Osteocyte (in vitro differentiated cells): ENCODE results near the gene CEBPB. TPM values are rescaled to one million over a fixed set of nuclear protein-coding genes. Genes with fewer than 3 reads are reported as not detected.

Experiments used
- DNase-seq: peaks from one replicate; pipeline ENCODE4 v3.0.0; 2021; ENCODE audit warnings: mixed read lengths; ENCODE audit not compliant: unreplicated experiment; ENCODE audit errors: extremely low spot score
- H3K27ac Mint-ChIP-seq: one replicate; pipeline ENCODE4 v1.8.0; 2021; ENCODE audit warnings: mild to moderate bottlenecking, mixed read lengths; ENCODE audit not compliant: unreplicated experiment
- H3K27me3 Mint-ChIP-seq: one replicate; pipeline ENCODE4 v1.8.0; 2021; ENCODE audit warnings: mixed read lengths; ENCODE audit not compliant: unreplicated experiment
- H3K36me3 Mint-ChIP-seq: one replicate; pipeline ENCODE4 v1.8.0; 2021; ENCODE audit warnings: mixed read lengths; ENCODE audit not compliant: unreplicated experiment
- H3K4me1 Mint-ChIP-seq: one replicate; pipeline ENCODE4 v1.8.0; 2021; ENCODE audit warnings: mixed read lengths; ENCODE audit not compliant: unreplicated experiment
- H3K4me3 Mint-ChIP-seq: one replicate; pipeline ENCODE4 v1.8.0; 2021; ENCODE audit warnings: mild to moderate bottlenecking, moderate library complexity, mixed read lengths; ENCODE audit not compliant: unreplicated experiment
- H3K9me3 Mint-ChIP-seq: one replicate; pipeline ENCODE4 v1.8.0; 2021; ENCODE audit warnings: mixed read lengths; ENCODE audit not compliant: unreplicated experiment
- total RNA-seq: library from RNA; stranded (reverse); gene quantifications from 2 replicates; pipeline ENCODE4 v1.2.1, GENCODE V29; 2021
- TF ChIP-seq, protein P1 (sequence below): fragments of 200-600 bp; sonication (generic); IDR thresholded peaks from 2 replicates; pipeline ENCODE4 v1.5.0; 2021; ENCODE audit warnings: antibody characterized with exemption, mild to moderate bottlenecking, moderate library complexity

CEBPB gene
- total RNA-seq, 1 donor from 2014 or later = 59.1 TPM

DNA sequence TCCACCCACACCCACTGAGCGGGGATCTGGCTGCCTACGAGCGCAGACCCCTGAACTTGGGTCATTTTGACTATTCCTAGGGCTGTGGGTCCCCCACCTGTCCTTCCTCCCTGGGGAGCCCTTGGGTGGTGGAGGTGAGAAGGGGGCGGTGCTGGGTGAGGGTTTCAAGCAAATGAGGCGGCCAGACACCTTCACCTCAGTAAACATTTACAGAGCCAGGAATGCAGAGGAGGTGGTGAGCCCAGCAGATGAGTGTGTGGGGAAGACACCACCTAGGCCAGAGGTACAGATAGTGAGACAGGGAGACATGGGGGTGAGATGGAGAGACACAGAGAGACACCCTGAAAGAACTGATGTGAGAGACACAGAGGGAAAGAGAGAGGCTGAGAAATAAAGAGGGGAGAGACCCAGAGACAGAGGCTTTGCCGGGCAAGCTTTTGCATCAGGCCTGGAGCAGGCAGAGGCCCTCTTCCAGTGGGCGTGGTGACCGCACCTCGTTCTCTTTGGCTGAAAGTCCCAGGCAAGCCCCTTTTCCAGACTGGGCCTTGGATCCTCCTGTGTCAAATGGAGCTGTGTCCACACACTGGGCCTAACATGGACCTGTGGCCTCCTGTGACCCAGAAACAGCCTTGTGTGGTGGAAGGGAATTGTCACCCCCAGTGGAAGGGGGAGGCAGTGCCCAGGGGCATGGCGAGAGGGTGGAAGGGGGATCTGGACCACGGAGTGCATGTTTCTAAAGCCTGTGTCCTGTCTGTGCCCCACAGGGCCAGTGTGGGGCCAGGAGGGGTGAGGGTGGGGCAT lies 29.7 kb downstream of the CEBPB start:
- Mint-ChIP-seq H3K36me3 (no peaks in the 10 kb centered on the region), H3K27me3 (peaks cover 3% of the 10 kb centered on the region), H3K9me3 (no peaks in the 10 kb centered on the region), H3K4me3 (no peak overlapping the region), H3K4me1 (peaks cover 11% of the 10 kb centered on the region), H3K27ac (no peak overlapping the region)
- TF ChIP-seq, protein P1, sequence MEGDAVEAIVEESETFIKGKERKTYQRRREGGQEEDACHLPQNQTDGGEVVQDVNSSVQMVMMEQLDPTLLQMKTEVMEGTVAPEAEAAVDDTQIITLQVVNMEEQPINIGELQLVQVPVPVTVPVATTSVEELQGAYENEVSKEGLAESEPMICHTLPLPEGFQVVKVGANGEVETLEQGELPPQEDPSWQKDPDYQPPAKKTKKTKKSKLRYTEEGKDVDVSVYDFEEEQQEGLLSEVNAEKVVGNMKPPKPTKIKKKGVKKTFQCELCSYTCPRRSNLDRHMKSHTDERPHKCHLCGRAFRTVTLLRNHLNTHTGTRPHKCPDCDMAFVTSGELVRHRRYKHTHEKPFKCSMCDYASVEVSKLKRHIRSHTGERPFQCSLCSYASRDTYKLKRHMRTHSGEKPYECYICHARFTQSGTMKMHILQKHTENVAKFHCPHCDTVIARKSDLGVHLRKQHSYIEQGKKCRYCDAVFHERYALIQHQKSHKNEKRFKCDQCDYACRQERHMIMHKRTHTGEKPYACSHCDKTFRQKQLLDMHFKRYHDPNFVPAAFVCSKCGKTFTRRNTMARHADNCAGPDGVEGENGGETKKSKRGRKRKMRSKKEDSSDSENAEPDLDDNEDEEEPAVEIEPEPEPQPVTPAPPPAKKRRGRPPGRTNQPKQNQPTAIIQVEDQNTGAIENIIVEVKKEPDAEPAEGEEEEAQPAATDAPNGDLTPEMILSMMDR = no peak
- no peak for DNase-seq

DNA sequence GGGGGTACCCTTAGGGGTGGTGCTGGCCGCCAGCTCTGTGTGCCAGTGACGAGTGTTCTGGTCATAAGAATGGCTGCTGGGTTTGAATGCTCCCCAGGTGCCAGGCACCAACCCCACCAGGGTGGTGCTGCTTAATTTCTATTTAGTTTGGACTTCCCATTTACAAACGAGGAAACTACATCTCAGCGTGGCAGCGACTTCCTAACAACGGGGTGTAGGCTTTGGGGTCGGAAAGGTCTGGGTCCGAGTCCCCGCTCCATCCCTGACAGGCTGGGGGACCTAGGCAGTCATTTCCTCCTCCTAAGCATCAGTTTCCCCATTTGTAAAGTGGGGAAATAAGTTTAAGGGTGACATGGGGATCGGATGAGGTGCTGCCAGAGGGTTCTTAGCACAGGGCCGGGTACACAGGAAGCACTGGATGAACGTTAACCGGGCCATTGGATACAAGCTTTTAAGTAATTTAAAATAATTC lies 30.3 kb downstream of the CEBPB start:
- no peak overlapping the region for H3K27ac Mint-ChIP-seq
- DNase-seq = no peak
- no peaks in the 10 kb centered on the region for H3K36me3 Mint-ChIP-seq
- no peaks in the 10 kb centered on the region for H3K27me3 Mint-ChIP-seq
- H3K4me3 Mint-ChIP-seq = no peak overlapping the region
- H3K4me1 Mint-ChIP-seq = peaks cover 11% of the 10 kb centered on the region
- TF ChIP-seq, protein P1 = no peak
- no peaks in the 10 kb centered on the region for H3K9me3 Mint-ChIP-seq

DNA sequence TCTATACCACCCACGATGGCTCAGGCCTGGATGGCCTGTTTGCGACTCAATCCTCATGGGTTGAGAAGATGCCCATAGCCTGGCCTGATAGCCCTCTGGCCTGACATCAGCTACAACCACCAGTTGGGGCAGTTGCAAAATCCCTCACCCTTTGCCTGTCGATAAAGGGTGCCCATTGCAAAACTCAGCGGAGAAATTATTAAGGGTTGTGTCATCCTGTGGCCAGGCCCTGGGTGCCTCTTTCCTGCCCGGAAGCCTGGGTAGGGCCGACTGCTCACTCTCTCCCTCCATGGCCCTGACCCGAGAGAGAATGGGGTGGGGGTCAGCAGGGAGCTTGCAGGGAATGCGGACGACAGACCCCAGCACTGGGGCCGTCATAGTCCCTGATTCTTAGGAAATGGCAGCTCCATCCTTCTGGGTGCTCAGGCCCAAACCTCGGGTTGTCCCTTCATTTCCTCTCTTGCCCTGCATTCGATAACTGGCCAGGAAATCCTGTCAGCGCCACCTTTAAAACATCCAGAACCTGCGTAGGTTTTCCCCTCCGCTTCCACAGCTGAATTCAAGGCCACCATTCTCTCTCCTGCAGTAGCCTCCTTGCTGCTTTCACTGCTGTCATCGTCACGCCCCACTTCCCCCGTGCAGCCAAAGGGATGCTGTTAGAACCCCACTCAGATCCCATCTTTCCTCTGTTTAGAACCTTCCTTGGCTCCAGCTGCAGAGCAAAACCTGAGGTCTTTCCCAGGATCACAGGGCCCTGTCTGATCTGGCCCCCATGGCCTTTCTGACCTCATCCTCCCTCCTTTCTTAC lies 31.1 kb downstream of the CEBPB start:
- H3K36me3 Mint-ChIP-seq = no peaks in the 10 kb centered on the region
- TF ChIP-seq, protein P1 = no peak
- H3K4me3 Mint-ChIP-seq = no peak overlapping the region
- no peak for DNase-seq
- peaks cover 13% of the 10 kb centered on the region for H3K4me1 Mint-ChIP-seq
- H3K9me3 Mint-ChIP-seq = no peaks in the 10 kb centered on the region
- no peak overlapping the region for H3K27ac Mint-ChIP-seq
- no peaks in the 10 kb centered on the region for H3K27me3 Mint-ChIP-seq

DNA sequence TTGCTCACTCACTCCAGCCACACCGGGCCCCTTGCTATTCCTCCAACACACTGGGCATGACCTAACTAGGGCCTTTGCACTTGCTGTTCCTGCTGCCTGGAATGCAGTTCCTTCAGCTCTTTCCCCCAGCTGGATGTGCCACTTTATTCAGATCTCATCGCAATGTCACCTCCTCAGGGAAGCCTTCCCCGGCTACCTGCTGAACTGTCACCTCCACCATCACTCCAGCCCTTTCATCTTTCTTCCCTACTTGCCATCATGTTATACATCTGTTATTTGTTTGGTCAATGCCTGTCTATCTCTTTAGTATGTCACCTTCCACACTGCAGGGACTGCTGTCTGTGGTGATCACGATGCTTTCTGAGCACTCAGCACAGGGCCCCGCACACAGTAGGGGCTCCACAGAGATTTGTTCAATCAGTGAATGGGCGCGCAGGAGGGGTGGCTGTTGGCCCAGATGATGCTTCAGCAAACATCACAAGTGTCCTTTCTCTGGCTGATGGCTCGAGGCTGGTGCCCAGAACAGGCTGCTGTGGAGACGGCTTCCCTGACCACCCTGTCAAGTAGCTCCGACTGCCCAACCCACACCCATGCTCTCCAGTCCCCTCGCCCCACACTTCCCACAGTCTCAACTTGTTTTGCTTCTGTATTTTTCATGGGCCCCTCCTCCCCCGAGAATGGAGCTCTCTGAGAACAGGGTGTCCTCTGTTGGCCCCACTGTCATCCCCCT lies 31.8 kb downstream of the CEBPB start:
- TF ChIP-seq, protein P1 = no peak
- no peak for DNase-seq
- no peak overlapping the region for H3K27ac Mint-ChIP-seq
- no peaks in the 10 kb centered on the region for H3K36me3 Mint-ChIP-seq
- no peaks in the 10 kb centered on the region for H3K27me3 Mint-ChIP-seq
- H3K4me1 Mint-ChIP-seq = peaks cover 18% of the 10 kb centered on the region
- H3K9me3 Mint-ChIP-seq = no peaks in the 10 kb centered on the region
- no peak overlapping the region for H3K4me3 Mint-ChIP-seq
